ENCODE measurements around the gene DNAH11.

The DNAH11 gene

GRCh38 chr7:21948887-21949540, 406.2 kb downstream of the DNAH11 start:
- no peak for TF ChIP-seq ZFX (IDR thresholded peaks at IDR 0.05)
- TF ChIP-seq, protein P1, sequence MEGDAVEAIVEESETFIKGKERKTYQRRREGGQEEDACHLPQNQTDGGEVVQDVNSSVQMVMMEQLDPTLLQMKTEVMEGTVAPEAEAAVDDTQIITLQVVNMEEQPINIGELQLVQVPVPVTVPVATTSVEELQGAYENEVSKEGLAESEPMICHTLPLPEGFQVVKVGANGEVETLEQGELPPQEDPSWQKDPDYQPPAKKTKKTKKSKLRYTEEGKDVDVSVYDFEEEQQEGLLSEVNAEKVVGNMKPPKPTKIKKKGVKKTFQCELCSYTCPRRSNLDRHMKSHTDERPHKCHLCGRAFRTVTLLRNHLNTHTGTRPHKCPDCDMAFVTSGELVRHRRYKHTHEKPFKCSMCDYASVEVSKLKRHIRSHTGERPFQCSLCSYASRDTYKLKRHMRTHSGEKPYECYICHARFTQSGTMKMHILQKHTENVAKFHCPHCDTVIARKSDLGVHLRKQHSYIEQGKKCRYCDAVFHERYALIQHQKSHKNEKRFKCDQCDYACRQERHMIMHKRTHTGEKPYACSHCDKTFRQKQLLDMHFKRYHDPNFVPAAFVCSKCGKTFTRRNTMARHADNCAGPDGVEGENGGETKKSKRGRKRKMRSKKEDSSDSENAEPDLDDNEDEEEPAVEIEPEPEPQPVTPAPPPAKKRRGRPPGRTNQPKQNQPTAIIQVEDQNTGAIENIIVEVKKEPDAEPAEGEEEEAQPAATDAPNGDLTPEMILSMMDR (conservative IDR thresholded peaks at IDR 0.05): no peak
- H3K27ac ChIP-seq: no peak overlapping the region

Measured in C4-2B (cell line).